ENCODE results near the gene CTBP1.
"Not testable (repeated sequence)": the region's sequence is repeated elsewhere in the genome, so short reads cannot be mapped to it uniquely, and the experiment has no call there.

The CTBP1 gene

GRCh38 chr4:1248245-1249147 is at the start of gene CTBP1:
TSS of gene CTBP1 (minus strand) at chr4:1249130. CDS start at chr4:1241331, 7,799 bp downstream.
- DNase-seq, result peak in 47 of 56 donors; percentile 39 to 93 (median 79)

DNA sequence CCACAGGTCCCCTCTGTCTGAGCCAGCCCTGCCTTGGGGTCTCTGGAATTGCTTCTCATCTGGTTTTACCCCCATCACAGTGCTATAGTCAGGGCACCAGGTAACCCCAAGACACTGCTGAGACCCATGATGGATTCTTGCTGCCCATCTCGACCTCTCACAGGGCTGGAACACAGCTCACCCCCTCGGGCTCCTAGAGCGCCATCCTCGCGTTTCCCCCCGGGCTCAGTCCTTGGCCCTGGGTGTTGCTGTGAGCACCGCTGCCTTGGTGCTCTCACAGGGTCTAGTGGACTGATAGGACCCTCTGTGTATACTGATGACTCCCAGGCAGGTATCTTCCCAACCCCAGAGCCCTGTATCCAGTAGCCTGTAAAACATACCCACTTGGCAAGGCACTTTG is 49.5 kb upstream of the CTBP1 start:
- no peak for DNase-seq

- no peak for DNase-seq
Measured at GRCh38 chr4:1297456-1298325, 48.8 kb upstream of the CTBP1 start.

DNA sequence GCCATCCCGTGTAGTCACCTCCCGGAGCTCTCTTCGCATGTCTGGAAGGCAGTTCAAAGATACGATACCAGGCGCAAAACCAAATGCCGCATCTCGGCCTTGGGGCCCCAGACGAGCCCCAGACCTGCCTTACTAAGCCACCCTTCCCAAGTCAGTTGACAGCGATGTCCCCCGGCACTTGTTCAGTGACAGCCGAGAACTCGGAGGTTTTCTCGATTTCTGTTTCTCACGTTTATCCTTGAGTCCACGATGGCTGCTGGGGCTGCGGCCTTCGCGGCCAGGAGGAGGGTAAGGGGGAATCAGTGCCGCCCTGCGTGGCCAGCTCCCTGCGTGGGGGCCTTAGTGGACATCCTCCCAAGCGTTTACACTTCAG is 48.1 kb upstream of the CTBP1 start:
- no peak for DNase-seq

GRCh38 chr4:1296324-1297022 is 47.5 kb upstream of the CTBP1 start:
- DNase-seq, result no peak

- no peak for DNase-seq
Measured at GRCh38 chr4:1295405-1296055, 46.6 kb upstream of the CTBP1 start.

GRCh38 chr4:1294891-1295290 is 46.0 kb upstream of the CTBP1 start:
- no peak for DNase-seq

- no peak for DNase-seq
Measured at GRCh38 chr4:1294424-1294823, 45.5 kb upstream of the CTBP1 start.

GRCh38 chr4:1293991-1294390 is 45.1 kb upstream of the CTBP1 start:
- no peak for DNase-seq

DNA sequence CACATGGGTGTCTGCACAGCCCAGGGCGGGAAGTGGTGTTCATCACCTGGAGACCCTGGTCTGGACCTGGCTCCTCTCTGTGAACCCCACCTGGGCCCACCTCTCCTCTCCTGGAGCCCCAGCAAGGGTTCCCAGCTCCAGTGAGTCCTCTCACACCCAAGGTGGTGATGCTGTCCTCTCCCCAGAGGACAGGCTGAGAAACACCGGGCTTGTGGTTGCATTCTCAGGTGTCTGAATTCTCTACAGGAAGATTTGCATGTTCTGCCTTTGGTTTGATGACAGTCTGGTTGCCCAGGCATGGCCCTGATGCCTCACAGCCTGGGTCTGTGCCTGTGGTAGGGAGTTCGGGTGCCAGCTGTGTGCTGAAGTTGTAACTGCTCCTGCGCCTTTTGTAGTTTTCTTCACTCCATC is 44.6 kb upstream of the CTBP1 start:
- no peak for DNase-seq

DNA sequence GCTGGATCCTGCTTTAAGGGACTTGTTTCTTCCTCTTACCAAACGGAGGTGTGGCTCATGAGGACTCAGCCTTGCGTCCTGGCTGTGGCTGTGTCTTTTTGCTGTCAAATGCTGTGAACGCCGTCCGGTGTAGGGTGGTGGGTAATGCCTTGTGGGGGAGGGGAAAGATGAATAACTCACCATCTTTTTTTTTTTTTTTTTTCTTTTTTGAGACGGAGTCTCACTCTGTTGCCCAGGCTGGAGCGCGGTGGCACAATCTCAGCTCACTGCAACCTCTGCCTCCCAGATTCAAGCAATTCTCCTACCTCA is 43.7 kb upstream of the CTBP1 start:
- not testable (repeated sequence) for DNase-seq

DNA sequence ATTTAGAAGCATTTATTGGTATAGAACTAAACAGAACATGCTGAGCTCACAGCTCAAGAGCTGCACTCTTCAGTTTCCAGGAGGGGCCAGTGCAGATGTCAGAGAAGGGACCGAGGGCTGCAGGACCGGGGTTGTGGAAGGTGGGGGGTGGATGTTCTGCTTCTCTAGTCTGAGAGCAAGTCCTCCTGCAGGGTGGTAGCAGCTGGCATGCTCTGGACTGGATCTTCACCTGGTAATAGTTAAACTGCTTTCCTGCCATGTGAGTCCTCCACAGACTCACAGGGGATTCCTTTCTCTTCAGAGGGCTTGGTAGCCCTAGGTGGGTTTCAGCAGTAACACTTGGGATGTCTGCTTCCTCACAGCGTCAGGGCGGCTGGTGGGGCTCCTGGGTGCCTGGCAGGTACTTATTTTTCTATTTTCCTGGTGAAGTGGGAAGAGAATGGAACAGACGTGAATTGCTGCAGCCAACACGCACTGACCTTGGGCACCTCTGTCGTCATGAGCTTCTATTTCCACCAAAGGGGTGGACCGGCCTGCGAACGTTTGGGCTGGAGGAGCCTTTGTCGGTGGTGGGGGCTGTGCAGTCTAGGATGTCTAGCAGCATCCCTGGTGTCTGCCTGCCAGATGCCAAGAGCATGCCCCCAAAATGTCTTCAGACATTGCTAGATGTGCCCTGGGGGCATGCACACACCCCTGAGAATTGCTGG is 43.2 kb upstream of the CTBP1 start:
- DNase-seq, result no peak

GRCh38 chr4:1291091-1291490 is 42.2 kb upstream of the CTBP1 start:
- DNase-seq, result no peak

DNA sequence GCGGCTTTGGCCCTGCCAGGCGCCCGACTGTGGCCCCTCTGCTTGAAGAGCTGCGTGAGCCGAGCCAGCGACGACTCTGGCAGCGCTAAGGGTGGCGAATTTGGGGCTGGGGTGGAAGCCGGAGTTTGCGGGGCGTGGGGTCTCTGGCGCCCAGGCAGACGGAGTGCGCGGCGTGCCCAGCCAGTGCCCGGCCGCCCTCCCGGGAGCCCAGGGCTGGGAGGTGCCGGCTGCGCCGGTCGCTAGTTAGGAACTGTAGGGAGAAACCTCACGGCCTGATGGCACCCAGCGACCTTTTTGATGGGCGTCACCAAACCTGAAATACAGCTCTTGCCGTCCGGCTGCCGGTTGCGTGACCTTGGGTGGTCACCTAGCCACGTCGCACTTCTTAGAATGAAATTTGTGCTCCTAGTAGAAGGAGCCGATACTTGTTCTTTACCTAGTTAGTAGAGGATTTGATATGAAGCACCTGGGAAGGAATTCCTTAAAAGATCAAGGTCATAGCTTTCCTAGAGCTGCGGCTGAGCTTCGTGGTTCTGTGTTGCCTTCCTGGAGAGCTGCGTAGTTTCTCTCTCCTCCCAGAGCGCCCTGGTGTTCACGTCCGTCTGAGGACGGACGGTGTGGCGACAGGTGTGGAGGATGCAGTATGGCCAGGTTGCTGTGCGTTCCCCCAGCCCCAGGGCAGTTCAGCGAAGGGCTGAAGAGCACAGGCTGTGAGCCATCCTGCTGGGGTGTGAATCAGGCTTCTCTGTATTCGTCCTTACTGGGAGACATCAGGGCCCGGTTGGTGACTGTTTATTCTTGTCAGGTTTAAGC is 41.4 kb upstream of the CTBP1 start:
- DNase-seq, result peak in 1 of 56 donors; percentile 6

GRCh38 chr4:1289207-1290164 is 40.6 kb upstream of the CTBP1 start, which contains the start of gene MAEA:
TSS of gene MAEA (plus strand) at chr4:1289891. CDS start at chr4:1289914, 23 bp downstream.
- DNase-seq, result peak; percentile 77 to 98 (median 95)

DNA sequence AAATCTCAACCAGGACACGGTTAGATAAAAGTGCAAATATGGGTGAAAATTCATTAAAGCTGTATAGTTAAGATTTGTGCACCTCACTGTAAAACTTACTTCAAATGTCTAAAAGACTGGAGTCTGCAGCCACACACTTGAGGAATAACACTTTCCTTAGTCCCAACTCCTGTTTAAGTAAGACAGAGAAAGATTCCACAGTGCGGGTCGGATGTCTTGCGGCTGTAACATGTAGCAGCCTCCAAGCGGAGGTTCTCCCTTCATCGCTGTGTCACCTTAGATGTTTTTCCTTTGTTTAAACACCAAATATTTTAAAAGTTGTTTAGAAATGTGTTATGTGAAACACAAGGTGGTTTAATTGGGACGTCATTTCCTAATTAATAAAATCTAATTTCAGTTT is 39.9 kb upstream of the CTBP1 start:
- no peak for DNase-seq

DNA sequence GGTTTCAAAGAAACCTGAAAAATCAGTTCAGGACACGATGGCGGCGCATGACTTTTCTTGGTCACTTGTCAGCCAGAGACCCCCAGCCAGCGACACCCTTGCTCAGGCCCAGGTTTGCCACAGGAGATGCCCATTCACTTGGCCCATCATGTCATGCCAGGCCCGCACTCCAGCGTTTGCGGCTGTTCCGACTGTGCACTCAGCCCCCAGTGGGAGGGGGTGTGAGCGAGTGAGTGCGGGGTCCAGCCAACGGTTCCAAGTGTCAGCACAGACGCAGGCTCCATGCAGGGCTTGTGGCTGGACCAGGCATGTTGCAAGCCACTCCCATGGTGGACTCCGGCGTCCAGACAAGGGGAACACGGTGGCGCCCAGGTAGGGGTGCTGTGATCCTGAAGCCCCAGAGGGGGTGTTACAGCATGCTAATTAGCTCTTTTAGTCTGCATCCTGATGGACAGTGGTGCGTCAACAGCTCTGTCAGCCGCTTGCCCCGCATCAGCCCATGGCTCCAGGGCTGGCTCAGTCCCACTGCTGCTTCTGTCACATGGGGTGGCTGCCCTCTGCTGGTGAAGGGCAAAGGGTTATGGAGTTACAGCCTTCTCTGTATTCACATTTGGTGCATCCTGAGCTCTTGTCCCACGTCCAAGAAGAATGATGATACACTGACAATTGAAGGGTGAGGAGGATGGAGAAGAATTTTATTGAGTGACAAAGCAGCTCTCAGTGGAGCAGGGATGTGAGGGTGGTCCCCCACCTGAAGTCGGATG is 37.0 kb upstream of the CTBP1 start:
- peak in 1 of 56 donors; percentile 17 for DNase-seq

Data from nucleus accumbens (tissue), 56 donors.